HuH-7 (cell line): ENCODE measurements around the gene HAPSTR1.
"Not testable (repeated sequence)": the region's sequence is repeated elsewhere in the genome, so short reads cannot be mapped to it uniquely, and the experiment has no call there.

ENCODE experiments used
- DNase-seq: peaks from one replicate; pipeline ENCODE4 v3.0.0; 2011; ENCODE audit warnings: low spot score

Gene HAPSTR1

DNA sequence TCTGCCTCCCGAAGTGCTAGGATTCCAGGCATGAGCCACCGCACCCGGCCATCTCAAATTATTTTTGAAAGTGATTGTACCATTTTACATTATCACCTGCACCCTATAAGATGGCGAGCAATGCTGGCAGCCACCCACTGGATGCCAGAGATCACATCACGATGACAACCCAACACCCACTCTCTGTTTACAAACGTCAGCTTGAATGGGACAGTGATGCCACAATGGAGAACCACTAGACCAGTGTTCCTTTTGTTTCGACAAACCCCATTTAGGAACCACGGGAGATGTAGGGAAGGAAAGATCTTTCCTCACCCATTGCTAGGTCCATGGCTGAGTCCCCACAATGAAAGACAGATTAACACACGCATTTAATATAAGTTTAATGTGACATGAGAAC is 20.1 kb upstream of the HAPSTR1 start:
- no peak for DNase-seq

DNA sequence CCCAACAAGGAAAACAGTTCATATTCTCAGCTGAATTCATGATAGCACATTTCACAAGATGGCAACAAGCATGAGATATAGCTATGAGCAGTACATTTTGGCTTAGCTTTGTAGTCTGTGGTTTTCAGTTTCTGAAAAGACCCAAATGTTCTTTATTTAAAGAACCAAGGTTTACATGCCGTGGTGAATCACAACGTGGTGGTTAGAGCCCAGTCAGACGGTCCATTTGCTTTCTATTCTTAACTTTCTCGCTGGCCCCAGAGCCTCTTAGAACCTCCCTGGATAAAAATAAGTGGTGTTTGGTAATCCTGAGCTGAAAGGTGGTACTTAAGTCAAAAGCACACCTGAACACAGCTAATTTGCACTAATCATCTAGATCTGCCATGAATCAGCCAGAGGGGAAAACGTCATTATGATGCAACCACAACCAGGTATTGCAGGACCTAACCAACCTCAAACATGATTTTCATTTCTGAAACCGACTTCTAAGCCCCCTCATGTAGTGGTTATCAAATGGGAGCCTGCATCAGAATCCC is 18.6 kb upstream of the HAPSTR1 start:
- no peak for DNase-seq

DNA sequence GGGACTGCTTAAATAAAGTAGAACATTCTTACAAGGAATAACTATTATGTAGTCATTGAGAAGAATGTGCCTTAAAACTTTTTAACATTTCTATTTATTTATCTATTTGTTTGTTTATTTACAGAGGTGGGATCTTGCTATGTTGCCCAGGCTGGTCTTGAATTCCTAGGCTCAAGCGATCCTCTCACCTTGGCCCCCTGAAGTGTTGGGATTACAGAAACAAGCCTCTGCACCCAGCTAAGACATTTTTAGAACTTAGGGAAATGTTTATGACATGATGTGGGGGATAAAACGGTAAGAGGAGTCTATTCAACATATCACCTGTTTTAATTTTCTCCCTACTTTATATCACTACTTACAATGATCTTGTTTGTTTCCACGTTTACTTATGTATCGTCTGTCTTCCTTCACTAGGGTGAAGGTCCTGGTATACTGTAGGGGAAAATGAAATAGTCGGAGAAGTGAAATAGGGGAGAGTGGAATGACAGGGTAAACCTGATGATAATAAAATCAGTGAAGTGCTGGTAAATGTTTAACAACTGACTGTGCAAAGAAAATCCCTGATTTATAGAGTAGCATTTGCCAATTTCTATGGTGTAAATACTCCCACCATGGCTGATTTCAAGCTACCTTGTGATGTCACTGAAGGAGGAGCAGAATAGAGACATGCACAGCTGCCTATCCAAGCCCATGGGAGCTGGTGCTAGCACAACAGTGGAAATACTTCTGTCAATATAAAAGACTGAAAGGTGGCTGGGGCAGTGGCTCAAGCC is 16.0 kb upstream of the HAPSTR1 start:
- DNase-seq: no peak

DNA sequence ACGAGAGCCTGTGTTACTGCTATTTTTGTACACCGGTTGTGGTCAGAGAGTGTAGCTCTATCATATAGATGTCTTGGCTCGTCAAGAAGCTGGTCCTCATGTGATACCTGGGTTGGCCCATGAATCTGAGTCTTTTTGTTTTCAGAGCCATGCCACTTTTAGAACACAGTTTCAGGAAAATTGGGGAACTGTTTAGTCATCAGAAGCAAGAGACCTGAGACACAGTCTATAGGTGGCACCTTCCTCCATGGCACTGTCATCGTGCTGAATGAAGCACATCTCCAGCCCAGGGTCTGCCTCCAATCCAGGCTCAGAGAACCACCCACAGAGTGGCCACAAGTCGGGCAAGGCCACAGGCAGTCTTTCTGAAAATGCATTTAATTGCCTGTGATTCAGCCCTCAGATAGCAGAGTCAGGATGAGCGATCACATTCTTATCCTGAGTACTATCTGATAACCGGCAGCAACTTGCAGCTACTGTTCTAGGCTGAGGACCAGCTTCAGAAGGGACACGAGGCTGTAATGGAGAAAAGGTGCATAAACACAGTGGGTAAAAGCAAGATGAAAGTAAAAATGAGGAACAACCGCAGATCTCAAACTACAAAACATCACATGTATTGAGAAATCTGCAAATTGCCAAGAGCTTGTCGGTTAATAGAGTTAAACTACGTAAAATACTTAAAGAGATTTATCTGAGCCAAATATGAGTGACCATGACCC is 14.2 kb upstream of the HAPSTR1 start:
- DNase-seq: no peak

DNA sequence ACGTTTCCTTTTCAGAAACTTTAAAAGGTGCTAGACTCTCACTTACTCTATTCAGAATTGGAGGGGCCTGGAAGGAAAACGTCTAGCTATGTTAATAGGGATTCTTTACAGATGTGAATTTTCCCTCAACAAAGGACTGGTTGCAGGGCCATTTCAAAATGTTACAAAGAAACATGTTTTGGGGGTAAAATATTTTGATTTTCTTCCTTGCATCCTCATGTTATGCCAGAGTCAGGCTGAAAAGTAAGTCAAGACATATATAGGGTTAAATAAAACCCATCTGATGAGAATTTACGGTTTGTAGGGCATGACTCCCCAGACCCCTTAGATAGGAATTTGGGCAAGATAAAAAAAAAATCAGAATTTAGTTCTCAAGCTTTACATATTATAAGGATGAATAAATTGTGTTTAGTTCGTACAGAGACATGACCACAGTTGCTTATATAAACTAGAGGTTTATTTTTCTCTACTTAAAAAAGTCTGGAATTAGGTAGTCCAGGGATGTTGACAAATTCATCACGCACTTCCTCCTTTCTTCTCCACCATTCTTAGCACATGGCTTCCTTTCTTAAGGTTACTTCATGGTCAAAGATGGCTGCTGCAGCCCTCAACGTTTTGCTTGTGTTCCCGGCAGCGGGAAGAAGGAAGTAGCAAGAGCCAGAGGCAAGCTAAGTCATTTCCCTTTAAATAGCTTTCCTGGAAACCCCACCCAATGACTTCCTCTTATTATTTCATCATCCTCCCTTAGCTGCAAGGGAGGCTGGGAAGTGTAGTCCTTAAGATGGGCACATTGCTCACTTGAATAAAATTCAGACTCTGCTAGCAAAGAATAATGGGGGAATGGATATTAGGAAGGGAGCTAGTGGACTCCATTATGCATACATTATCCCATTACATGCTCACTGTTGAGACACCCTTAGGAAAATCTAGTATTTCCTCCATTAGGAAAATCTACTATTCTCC is 12.7 kb upstream of the HAPSTR1 start:
- not testable (repeated sequence) for DNase-seq

DNA sequence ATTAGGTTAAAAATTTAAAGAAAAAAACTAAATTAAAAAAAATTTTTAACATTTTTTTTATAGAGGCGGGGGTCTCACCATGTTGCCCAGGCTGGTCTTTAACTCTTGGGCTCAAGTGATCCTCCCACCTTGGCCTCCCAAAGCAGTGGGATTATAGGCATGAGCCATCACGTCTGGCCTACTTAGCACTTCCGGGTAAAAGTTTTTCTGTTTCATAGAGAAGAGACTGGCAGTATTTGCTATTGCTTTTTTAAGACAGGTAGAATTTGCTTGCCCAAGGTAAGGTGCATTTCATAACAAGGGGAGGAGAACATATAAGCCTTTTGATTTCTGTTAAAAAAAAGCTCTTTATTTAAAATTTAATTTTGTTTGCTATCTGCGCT is 12.0 kb upstream of the HAPSTR1 start:
- no peak for DNase-seq

DNA sequence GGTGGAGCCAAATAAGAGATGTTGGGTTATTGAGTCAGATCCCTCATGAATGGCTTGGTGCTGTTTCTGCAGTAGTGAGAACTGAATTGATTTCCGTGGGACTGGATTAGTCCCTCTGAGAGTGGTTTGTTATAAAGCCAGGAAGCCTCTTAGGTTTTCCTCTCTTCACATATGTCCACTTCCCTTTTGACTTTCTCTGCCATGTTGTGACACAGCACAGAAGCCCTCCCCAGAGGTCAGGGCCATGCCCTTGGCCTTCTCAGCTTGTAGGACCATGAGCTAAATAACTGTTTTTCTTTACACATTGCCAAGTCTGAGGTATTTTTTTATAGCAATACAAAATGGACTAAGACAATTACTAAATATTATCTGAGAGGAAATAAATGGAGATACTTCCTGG is 10.3 kb upstream of the HAPSTR1 start:
- DNase-seq: no peak

DNA sequence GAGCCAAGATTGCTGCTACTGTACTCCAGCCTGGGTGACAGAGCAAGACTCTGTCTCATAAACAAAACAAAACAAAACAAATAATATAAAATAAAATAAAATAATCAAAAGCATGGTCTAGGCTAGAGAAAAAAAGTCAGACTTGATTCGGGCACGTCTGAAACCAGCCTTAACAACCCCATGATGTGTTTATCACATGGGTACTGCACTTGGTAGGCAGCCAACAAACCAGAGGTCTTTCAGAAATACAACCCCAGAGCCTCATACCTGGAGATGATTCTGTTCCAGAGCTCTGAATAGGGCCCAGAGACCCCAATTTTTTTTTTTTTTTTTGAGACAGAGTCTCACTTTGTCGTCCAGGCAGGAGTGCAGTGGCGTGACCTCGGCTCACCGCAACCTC is 9.6 kb upstream of the HAPSTR1 start:
- no peak for DNase-seq

DNA sequence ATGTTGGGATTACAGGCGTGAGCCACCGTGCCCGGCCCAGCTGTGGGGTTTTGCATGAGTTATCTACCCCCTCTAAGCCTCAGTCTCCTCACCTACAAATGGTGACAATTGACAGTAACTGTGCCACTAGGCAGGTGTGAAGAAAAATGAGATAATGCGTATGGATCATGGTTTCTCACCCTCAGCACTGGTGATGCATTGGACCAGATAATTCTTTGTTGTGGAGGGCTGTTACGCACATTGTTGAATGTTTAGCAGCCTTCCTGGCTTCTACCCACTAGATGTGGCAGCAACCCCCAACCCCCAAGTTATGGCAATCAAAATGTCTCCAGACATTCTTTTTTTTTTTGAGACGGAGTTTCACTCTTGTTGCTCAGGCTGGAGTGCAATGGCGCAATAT is 9.0 kb upstream of the HAPSTR1 start:
- DNase-seq: no peak

DNA sequence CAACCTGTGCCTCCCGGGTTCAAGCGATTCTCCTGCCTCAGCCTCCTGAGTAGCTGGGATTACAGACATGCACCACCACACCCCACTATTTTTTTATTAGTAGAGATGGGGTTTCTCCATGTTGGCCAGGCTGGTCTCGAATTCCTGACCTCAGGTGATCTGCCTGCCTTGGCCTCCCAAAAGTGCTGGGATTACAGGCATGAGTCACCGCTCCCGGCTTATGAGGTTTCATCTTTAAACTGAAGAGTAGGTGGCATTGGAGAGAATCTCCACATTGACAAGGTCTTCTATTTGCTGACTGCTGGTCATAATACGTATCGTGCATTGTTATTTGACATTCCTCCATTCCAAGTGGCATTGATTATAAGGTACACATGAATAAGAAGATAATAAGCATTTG is 3.7 kb upstream of the HAPSTR1 start:
- DNase-seq: not testable (repeated sequence)

DNA sequence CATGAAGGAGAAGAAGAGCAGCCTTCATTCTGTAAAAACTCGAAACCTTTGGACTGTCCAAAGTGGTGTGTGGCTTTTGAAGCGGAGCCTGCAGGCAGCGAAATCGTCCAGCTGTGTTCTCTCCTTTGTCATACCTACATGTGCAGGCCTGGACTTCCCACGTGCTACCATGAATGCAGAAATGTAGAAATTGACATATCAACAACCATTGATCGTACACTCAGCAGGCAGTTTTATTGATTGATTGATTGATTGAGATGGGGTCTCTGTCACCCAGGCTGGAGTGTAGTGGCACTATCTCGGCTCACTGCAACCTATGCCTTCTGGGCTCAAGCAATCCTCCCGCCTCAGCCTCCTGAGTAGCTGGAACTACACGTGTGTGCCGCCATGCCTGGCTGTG is 2.6 kb upstream of the HAPSTR1 start:
- no peak for DNase-seq

DNA sequence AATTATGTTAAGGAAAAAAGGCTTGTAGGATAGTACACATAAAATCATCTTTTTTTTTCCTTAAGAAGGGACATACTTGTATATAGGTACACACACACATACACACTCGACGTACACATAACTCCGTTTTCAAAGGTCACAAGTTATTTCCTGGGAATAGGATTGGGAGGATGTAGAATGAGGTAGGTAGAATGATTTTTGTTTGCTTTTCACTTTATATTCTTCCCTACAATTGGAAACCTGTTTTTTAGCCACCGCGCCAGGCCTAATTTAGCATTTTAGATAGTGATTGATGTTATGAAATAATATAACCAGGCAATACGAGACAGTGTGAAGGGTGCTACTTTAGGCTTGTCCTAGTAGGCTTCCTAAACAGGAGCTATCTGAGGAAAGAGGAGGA is 1.8 kb upstream of the HAPSTR1 start:
- DNase-seq: no peak

DNA sequence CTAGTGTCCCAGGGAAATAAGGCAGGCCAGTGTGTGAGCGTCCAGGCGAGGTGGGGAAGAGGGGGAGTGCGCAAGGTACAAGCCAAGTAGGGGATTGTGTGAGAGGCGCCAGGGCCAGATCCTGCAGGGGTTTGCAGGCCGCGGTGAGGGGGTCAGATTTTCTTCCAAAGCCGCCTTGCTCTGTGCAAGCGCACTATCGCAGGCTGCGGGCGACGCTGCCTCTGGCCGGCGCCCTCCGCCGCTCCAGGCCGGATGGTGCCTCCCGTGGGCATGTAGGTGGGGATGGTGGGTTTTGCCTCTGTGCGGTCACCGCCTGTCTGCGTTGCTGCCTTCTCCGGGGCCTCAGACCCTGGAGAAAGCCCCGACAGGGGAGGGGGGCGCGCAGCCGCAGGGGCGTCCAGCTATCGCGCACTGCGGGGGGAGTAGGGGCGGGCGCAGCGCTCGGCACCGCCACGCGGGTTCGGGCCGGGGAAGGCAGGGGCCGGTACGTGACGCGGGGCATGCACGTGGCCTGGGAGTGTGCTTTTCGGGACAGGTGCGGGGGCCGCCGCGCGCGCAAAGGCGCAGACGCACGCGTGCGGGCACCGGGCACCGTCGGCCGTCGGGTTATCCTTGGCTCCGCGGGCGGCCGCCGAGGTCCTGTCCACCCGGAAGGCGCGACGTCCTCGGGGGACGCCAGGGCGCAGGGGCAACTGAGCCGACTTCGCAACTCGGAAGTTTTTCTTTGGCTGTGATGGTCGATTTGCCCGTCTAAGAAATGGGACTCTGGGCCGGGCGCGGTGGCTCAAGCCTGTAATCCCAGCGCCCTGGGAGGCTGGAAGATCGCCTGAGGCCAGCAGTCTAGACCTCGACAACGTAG is 1.1 kb upstream of the HAPSTR1 start:
- DNase-seq: no peak

DNA sequence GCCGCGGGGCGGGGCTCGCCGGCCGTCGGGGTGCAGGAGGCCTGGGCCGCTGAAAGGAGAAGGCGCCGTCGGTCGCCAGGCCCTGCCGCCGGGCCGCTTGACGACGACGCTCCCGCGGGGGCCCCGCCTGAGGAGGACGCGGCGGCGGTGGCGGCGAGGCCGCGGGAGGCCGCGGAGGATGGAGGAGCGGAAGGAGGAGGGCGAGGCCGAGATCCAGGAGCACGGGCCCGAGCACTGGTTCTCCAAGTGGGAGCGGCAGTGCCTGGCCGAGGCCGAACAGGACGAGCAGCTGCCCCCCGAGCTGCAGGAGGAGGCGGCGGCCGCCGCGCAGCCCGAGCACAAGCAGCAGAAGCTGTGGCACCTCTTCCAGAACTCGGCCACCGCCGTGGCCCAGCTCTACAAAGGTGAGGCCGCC is 430 bp downstream of the HAPSTR1 start:
- no peak for DNase-seq

DNA sequence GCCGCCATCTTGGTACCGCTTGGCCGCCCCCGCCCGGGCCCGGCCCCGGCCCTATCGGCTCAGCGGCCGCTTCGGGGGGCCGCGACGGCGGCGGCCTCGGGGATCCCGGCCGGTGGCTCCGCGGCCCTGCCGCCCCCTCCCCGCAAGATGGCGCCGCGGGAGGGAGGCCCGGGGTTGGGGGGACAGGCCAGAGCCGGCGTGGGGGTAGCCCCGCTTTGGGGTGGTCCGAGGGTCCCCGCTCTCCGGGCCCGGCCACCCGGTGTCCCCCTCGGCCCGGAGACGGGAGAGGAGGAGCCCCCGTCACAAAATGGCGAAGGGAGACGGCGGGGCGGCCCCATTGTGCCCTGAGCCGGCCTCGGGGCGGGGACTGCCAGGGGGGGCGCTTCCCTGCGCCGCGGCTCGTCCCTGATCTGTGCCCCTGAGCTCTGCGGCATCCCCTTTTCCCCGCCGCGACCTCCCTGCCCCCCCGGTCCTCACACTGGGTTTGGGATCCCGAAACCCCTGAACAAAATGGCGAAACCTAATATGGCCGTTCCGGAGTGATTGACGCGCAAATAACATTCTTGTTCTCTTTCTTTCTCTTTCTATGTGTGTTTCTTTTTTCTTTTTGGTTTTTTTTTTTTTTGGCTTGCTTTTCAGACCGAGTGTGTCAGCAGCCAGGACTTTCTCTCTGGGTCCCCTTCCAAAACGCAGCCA is 986 bp downstream of the HAPSTR1 start:
- DNase-seq: no peak

DNA sequence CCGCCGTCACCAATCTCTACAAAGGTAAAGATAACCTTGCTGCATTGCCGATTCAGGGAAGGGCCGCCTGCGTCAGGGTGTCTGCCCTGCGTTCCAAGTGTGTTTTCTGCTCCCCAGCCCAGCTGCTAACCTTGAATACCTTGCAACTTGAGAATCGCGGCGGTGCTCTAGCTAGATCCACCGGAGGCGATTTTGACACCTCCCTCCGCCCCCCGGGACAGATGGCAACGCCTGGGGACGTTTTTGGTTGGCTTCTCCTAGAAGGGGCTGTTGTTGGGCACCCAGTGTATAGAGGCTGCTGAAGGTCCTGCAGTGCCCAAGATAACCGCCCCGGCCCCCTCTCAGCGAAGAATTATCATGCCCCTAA is 1.5 kb downstream of the HAPSTR1 start:
- DNase-seq: no peak

DNA sequence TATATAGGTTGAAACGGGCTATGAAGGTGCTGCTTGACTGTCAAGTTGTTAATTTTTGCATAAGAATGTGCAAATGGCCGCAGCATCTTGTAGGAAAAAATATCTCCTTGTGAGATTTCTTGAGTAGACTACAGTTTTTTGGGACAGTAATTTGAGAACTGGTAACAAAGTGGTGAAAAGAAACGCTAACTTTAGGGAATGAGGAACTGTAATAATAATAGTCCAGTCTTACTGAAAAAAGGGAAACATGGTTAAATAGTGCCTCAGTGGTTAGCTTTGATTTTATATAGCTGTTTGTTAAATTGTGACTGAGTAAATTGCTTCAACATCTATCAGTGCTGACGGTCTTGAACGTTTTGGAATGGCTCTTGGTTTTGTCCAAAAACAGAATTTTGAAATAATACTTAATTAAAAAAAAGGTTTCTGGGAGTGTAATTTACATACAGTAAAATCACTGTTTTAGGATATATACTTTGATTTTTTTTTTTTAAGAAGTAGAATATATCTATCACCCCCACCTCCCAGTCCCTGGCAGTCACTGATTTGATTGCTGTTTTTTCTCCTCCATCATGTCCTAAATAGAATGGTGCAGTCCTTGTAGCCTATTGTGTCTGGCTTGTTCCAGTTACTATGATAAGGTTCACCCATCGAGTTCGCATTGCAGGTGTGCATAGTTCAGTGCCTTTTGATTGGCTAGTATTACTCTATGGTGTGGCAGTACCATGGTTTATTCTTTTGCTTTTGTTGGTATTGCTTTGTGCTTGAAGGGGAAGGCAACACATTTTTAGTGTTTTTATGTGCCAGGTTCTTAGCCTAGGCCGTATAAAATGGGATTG is 2.8 kb downstream of the HAPSTR1 start:
- DNase-seq: no peak

DNA sequence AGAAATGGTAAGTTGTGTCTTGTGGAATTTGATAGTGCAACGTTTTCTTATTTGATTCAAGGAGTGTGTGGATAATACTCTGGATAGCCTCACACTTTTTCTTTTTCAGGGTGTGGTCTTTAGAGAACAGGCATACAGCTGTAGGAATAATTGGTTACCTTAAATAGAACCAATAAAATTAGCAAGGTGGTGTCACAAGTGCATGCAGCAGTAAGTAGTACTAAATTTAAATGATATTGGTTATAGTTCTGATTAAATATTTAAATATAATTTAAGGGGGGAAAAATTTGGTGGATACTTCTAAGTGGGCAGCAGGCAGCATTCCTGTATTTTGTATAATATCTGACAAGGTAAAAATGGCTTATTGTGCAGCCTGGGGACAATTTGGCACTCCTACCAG is 3.7 kb downstream of the HAPSTR1 start:
- DNase-seq: no peak

DNA sequence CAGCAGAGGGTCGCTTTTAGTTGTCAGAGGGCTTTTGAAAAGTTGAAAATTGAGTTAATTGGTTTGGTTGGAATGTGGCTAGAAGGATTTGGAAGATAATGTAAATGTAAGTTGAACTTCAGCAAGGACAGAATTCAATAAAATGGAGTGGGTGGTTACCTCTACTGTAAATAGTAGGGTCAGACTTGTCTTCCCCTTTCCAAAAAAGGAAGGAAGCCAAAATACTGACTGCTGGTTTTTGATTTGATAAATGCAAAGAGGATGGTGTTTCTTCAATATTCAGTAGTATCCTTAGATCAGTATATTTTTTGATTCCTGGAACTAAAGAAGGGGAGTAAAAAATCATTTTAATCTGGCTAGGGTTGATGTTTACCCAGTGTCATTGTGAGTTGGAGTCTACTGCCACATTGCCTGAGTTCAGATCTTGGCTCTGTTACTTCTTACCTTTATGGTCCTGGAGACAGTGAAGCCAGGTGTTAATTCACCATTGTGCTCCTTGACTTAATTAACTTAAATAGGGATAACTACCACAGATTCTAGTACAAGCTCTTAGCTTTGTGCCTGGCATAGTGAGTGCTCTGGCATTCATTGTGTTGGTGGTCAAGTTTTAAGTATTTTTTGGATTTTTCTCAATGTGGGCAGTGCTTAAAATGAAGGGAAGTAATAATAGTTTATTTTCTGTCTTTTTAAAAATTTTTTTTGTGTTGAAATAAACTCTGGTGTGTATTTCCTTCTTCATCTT is 4.4 kb downstream of the HAPSTR1 start:
- no peak for DNase-seq
